ENCODE measurements around the gene CASZ1.

Gene CASZ1

DNA sequence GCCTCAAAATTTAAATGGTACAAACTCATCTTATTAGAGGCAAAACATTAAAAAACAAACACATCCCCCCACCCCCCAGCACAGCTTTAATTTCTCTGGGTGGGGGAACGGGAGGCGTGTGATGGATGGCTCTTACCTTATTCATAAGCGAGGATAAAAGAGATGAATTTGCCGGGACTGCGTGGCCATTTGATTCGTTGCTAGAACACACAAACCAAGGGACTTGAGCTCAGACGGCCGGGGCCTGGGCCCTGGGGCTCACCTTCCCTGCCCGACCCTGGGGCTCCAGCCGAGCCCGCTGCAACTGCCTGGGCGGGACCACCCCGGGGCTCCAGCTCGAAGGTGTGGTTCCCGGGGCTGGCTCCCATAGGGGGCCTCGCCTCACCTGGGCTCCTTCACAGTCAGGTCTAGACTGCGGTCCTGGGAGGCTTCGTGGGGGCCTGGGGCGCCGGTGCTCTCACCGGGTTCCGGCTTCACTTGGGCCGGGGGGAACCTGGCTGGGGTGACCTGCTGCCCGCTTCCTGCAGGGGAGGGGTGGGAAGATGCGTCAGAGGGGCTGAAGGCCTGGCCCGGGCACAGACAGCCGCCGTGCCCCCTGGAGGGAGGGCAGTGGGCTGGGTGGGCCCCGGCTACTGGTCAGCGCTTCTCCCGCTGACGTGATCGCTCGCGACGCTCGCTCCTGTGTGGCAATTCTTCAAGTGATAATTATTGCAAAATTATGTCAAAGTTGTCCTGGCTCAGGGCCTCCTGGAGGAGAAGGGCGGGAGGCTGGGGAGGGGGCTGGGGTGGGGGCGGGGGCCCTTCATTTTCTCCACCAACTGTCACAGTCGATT is 145.7 kb downstream of the CASZ1 start:
- DNase-seq = no peak

DNA sequence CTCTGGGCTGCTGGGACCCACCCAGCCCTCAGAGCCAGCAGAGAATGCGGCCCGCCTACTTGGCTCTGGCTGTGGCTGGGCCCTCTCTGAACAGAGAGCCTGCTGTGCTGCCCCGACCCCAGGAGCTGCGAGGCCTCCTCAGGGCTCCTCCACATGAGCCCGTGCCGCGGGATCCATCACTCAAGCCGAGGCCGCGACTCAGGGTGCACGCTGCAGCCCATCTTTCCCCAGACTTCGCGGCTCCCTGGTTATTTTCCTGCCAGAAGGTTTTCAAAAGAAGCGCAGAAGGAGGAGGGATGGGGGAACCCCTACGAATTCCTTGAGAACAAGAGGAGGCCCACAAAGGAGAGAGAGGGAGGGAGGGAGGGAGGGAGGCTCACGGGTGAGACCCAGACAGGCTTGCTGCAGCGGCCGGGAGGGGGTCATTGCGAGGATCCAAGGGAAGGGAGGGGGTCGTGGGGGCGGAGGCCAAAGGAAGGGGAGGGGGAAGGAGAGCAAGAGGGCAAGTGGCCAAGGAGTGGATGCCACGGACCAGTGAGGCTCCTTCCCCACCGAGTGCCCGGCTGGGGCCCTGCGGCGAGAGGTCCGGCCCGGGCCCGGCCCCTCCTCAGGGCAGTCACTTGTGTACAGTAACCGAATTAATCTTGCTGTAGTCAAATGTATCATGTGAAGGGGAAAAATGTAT is 146.8 kb downstream of the CASZ1 start:
- no peak for DNase-seq

DNA sequence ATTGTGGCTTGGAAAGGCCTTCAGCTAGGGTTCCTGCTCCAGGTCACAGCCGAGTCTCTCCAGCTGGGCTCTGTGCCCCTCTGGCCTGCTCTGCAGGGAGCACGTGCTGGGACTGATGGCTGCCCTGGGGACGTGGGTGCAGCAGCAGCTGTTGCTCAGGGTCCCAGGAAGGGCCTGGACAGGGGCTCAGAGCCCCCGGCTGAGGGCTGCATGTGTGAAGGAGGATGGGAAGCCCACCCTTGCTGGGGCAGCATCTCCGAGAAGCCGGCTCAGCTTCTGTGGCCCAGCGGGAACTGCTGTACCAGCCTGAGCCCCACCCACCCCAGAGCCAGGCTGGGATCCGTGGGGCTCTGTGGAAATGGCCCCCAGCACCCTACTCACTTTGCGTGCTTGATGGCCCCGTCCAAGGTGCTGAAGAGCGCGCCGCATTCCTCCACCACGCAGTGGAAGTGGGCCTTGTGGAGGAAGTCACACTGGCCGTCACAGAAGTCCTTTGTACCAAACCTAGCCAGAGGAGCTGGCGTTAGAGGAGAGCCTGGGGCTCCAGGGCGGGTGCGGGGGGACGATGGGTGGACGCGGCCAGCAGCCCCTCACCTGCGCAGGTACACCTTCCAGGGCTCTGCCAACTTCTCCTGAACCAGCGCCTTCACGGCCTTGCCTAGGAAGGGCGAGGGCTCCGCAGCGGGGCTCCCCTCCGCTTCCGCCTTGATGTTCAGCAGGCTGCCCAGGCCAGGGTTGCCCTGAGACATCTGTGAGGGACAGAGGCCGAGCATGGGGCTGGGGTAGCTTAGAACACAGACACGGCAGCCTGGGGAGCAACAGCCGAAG is 147.5 kb downstream of the CASZ1 start:
- DNase-seq = no peak

DNA sequence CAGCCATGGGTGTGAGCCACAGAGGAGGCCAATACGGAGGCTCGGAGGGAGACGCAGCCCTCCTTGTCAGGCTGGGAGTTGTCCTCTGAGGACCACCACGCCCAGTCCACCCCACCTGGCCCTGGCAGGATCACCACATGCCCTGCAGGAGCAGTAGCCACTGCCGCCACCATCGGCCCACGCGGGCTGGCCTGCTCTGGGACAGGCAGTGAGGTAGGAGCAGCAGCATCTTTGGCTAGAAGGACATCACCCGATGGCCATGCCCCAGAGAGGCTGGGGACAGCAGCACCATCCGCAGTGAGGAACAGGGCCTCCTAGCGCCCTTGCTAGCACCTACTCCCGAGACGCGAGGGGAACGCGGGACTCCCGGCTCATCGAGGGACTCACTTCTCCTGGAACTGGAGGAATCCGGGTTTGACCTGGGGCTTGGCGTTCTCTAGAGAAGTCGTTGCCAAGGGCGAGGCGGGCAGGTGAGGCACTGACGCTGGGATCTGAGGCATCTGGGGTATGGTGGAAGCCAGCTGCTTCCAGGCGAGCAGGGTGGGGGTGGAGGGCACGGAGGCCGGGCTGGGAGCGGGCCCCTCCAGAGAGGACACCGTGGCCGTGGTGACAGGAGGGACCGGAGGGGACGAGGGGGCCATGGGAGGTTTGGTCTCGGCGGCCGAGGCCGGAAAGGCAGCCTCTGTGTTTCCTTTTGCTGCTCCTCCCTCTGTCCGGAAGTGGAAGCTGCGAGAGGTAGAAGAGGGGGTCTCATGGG is 148.9 kb downstream of the CASZ1 start:
- DNase-seq = no peak

DNA sequence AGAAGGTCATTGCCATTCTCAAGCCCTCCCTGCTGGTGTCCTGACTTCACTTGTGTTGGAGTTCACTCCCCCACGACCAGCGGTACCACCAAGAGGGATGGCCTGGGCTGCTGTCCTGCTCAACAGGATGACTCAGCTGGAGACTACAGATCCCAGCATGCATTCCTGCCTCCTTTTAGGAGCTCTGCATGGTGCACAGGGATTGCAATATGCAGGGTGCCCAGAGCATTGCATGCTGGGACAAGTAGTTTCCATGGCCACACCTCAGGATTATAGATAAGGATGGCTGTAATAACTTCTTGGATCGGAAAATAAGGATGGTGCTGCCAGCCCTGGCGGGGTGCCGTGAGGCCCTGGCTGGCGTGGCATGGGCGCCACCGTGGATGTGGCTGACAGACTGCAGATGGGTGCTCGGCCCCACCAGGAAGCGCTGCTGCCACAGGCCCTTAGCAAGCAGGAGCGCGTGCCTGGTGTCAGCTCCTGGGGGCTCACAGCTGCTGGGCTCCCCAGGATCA is 150.0 kb downstream of the CASZ1 start:
- no peak for DNase-seq

DNA sequence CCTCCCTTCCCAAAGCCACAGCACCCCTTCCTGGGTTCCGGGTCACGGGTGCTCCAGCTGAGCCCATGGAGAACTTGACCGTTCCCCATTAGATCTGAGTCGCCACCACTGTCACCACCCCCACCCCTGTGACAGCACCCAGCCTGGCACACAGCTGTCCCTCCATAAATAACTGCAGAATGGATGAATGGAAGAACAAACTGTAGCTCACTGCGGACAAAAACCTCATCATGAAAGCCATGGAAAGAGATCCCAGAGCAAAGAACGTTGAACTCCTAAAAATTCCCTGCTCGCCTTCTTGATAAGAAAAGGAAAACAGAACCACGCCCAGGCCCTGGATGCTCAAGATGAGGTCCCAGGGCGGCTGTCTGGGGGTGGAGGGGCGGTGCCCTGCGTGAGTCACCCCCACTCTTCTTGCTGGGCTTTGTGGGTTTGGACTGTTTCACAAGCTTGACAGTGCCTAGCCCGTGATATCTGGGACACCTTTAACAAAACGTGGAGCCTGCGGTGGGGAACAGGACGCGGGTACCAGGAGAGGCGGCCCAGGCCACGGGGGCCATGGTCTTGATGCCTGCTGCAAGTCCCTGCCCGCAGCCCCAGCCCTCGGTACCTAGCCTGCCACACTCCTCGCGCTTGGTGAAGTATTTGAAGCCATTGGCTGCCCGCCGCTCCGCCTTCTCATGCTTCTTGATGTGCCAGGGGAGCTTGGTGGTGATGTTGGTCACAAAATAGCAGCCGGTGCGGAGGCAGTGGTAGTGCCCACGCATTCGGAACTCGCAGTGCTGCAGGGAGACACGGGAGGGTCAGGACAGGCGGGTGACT is 151.9 kb downstream of the CASZ1 start:
- DNase-seq = no peak

GRCh38 chr1:10643607-10644306 is 152.7 kb downstream of the CASZ1 start:
- peak; percentile 89 for DNase-seq

GRCh38 chr1:10642403-10643080 is 153.9 kb downstream of the CASZ1 start:
- no peak for DNase-seq

DNA sequence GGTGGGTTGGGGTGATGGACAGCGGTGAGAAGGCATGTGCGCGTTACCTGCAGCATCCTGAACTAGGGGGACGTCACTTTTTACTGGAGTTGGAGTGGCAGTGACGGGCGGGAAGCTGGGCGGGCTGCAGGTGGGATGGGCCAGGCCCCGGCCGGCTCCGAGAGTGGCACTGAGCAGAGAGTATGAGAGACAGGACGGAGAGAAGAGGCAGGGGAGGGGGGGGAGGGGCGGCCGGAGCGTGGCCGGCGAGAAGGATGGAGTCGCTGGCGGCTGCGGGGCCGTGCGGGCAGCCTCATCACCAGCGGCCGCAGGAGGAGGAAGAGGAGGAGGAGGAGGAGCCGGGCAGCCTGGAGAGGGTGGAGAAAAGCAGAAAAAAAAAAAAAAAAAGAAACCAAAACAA is 154.5 kb downstream of the CASZ1 start:
- DNase-seq = no peak

DNA sequence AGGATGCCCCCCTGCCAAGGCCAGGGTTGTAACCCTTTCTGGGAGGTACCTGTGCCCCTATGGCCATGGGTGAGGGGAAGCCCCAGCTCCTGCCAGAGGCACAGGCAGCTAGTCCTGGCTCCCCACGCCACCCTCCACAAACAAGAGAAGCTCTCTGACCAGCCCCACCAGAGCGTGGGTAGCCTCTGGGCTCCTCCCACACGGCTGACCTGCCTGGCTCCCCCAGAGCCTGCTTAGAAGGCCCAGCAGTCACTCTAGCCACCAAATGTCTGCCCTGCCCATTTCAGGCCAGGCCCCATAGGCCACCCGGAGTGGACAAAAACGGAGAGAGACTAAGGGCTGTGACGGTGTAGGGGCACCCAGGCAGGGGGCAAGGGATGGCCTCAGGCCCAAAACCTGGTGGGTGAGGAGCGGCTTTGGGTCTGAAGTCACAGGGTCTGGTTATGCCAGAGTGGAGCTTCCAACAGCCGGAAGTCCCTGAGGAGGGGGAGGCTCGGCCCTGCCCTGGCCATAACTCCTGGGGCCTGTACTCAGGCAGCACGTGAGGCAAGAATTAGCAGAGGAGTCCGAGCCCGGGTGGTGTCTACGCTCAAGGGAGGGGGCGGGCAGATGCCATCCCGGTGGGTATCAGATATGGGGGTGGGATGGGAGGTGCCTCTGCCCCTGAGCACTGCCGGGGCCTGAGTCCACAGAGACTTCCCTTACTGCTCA is 155.4 kb downstream of the CASZ1 start:
- no peak for DNase-seq

DNA sequence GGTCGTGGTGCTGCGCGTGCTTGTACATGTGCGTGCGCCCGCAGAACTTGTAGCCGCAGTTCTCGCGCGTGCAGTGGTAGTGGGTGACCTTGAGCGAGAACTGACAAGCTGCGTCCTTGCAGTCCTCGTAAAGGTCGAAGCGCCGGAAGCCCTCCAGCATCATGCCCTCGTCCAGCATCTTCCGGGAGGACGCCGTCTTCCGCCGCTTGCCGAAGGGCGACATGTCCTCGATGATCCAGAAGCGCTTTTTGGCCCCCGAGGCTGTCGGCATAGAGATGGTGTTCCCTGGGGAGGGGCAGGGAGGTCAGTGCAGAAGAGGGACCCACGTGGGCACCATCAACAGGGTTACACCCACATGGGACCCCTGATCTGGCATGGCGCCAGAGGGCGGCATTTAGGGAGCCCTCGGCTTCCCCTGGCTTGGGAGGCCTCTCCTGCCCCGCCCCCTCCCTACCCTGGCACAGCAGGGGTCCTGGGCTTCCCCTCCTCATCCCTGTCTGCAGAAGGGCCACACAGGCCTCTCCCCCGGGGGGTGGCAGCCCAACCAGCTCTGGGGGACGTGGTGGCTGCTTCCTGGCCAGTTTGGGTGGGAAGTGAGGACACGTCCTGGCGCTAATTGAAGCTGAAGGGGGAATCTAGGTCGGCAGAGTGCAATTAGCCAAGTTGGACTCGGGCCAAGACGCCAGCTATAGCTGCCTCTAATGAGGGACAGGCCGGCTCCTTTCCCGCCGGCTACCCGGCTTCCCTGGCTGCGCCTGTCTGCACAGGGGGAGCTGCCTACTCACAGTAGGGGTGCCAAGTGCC is 156.5 kb downstream of the CASZ1 start:
- peak; percentile 63 for DNase-seq

DNA sequence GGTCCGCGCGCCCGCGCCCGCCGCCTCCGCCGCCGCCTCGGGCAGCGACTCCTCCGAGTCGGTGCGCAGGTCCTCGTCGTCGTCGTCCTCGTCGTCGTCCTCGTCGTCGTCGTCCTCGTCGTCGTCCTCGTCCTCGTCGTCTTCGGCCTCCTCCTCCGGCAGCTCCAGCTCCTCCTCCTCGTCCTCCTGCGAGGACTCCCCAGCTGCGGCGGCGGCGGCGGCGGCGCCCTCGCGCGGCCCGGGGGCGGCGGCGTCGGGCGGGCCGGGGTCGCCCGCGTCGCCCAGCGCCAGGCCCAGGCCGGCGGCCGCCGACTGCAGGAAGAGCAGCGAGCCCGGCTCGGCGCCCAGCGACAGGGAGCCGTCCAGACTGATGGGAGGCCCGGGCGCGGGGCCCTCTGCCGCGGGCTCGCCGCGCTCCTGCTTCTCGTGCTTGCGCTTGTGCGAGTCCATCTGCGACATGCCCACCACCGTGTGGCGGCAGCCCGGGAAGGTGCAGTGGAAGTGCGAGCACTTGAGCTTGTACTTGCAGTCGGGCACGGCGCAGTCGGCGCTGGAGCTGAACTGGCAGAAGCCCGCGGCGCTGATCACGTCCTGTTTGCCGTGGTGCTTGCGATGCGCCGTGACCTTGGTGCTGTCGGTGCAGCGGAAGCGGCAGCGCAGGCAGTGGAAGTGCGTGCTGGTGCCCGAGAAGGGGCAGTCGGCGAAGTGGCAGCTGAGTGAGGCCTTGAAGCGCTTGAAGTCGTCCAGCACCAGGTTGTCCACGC is 157.3 kb downstream of the CASZ1 start:
- no peak for DNase-seq

DNA sequence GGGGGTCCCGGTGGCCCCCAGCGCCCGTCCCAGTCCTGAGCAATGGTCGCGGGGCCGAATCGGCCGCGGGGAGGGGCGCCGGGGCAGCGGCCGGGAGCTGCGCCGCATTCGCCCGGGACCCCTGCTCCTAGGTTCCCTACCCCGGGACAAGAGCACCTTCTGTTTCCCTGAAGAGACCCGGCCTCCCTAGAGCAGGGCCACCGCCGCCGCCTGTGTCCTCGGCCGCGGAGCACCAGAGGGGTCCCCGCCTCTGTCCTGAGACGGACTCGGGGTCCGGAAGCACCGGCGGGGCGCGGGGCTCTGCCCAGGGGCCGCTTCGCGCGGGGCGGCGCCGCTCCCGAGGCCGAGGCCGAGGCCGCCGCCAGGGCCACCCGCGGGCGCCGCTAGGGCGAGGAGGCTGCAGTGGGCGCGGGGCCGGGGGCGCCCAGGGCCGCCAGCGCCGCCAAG is 157.9 kb downstream of the CASZ1 start:
- DNase-seq = no peak

DNA sequence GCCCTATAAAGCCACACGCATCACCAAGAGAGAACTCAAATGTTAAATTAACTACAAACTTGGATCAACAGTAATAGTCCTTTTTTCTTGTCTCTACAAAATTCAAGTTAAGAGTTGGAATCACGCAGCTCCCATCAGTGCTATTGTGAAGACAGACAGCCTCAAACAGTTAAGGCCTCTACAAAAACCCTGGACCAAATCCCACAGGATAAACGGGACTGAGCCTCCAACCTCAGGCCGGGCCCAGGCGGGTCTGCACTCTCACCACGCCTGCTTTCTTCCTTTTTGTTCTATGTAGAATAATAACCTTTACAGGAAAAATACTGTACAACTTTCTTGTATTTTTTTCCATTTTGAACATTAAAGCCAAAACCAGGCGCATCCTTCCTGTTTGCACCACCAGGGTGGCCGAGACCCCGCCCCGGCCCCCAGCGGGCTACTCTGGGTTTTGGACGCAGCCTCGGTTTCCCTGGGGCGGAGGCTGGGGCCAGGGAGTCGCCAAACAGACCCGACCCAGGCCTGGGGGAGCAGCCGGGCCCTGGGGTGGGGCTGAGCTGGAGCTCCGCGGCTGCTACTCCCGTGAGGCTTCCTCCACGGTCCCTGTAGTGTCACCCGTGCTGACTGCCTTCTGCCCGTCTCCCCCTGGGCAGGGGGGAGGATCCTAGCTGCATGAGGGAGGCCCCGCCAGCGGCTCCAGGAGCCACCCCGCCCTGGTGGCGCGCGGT is 158.4 kb downstream of the CASZ1 start:
- DNase-seq = no peak

GRCh38 chr1:10637400-10637799 is 159.0 kb downstream of the CASZ1 start:
- DNase-seq = peak; percentile 32

GRCh38 chr1:10635992-10636391 is 160.5 kb downstream of the CASZ1 start:
- DNase-seq = no peak
